Measurements from ENCODE around the gene ACTL10. TPM values are rescaled to one million over a fixed set of nuclear protein-coding genes. Genes with fewer than 3 reads are reported as not detected.

Gene ACTL10
- total and polyA plus RNA-seq, 2 of the 13 experiments (the other 11 are each of a cell fraction or from before 2014, with no cell fraction given) = not detected

DNA sequence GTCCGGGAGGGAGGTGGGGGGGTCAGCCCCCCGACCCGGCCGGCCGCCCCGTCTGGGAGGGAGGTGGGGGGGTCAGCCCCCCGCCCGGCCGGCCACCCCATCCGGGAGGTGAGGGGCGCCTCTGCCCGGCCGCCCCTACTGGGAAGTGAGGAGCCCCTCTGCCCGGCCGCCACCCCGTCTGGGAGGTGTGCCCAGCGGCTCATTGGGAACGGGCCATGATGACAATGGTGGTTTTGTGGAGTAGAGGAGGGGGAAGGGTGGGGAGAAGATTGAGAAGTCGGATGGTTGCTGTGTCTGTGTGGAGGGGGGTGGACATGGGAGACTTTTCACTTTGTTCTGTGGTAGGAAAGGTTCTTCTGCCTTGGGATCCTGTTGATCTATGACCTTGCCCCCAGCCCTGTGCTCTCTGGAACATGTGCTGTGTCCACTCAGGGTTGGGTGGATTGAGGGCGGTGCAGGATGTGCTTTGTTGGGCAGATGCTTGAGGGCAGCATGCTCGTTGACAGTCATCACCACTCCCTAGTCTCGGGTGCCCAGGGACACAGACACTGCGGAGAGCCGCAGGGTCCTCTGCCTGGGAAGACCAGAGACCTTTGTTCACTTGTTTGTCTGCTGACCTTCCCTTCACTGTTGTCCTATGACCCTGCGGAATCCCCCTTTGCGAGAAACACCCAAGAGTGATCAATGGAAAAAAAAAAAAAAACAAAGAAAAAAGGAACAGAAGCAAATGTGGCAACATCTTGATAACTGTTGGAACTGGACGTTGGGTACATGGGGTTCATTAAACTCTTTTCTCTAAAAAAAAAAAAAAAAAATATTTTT lies 35.1 kb downstream of the ACTL10 start (continued):
- TF ChIP-seq, protein P1, sequence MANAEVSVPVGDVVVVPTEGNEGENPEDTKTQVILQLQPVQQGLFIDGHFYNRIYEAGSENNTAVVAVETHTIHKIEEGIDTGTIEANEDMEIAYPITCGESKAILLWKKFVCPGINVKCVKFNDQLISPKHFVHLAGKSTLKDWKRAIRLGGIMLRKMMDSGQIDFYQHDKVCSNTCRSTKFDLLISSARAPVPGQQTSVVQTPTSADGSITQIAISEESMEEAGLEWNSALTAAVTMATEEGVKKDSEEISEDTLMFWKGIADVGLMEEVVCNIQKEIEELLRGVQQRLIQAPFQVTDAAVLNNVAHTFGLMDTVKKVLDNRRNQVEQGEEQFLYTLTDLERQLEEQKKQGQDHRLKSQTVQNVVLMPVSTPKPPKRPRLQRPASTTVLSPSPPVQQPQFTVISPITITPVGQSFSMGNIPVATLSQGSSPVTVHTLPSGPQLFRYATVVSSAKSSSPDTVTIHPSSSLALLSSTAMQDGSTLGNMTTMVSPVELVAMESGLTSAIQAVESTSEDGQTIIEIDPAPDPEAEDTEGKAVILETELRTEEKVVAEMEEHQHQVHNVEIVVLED (CRISPR knock-in tag; IDR thresholded peaks at IDR 0.05; ENCODE audit: borderline replicate concordance) = peak; percentile 58; the same call in 1 of the 2 replicates
- peak; percentile 70; the same call in 1 of the 2 replicates for TF ChIP-seq KDM5B (CRISPR knock-in tag; IDR thresholded peaks at IDR 0.05; ENCODE audit: borderline replicate concordance)
- TF ChIP-seq, protein P2, sequence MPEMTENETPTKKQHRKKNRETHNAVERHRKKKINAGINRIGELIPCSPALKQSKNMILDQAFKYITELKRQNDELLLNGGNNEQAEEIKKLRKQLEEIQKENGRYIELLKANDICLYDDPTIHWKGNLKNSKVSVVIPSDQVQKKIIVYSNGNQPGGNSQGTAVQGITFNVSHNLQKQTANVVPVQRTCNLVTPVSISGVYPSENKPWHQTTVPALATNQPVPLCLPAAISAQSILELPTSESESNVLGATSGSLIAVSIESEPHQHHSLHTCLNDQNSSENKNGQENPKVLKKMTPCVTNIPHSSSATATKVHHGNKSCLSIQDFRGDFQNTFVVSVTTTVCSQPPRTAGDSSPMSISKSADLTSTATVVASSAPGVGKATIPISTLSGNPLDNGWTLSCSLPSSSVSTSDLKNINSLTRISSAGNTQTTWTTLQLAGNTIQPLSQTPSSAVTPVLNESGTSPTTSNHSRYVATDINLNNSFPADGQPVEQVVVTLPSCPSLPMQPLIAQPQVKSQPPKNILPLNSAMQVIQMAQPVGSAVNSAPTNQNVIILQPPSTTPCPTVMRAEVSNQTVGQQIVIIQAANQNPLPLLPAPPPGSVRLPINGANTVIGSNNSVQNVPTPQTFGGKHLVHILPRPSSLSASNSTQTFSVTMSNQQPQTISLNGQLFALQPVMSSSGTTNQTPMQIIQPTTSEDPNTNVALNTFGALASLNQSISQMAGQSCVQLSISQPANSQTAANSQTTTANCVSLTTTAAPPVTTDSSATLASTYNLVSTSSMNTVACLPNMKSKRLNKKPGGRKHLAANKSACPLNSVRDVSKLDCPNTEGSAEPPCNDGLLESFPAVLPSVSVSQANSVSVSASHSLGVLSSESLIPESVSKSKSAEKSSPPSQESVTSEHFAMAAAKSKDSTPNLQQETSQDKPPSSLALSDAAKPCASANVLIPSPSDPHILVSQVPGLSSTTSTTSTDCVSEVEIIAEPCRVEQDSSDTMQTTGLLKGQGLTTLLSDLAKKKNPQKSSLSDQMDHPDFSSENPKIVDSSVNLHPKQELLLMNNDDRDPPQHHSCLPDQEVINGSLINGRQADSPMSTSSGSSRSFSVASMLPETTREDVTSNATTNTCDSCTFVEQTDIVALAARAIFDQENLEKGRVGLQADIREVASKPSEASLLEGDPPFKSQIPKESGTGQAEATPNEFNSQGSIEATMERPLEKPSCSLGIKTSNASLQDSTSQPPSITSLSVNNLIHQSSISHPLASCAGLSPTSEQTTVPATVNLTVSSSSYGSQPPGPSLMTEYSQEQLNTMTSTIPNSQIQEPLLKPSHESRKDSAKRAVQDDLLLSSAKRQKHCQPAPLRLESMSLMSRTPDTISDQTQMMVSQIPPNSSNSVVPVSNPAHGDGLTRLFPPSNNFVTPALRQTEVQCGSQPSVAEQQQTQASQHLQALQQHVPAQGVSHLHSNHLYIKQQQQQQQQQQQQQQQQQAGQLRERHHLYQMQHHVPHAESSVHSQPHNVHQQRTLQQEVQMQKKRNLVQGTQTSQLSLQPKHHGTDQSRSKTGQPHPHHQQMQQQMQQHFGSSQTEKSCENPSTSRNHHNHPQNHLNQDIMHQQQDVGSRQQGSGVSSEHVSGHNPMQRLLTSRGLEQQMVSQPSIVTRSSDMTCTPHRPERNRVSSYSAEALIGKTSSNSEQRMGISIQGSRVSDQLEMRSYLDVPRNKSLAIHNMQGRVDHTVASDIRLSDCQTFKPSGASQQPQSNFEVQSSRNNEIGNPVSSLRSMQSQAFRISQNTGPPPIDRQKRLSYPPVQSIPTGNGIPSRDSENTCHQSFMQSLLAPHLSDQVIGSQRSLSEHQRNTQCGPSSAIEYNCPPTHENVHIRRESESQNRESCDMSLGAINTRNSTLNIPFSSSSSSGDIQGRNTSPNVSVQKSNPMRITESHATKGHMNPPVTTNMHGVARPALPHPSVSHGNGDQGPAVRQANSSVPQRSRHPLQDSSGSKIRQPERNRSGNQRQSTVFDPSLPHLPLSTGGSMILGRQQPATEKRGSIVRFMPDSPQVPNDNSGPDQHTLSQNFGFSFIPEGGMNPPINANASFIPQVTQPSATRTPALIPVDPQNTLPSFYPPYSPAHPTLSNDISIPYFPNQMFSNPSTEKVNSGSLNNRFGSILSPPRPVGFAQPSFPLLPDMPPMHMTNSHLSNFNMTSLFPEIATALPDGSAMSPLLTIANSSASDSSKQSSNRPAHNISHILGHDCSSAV (CRISPR knock-in tag; IDR thresholded peaks at IDR 0.05; ENCODE audit: borderline replicate concordance) = no peak
- TF ChIP-seq, protein P3, sequence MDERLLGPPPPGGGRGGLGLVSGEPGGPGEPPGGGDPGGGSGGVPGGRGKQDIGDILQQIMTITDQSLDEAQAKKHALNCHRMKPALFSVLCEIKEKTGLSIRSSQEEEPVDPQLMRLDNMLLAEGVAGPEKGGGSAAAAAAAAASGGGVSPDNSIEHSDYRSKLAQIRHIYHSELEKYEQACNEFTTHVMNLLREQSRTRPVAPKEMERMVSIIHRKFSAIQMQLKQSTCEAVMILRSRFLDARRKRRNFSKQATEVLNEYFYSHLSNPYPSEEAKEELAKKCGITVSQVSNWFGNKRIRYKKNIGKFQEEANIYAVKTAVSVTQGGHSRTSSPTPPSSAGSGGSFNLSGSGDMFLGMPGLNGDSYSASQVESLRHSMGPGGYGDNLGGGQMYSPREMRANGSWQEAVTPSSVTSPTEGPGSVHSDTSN (CRISPR knock-in tag; IDR thresholded peaks at IDR 0.05) = 0 out of 2 replicates have a peak, but pooled peaks have one; percentile 10
- TF ChIP-seq, protein P4, sequence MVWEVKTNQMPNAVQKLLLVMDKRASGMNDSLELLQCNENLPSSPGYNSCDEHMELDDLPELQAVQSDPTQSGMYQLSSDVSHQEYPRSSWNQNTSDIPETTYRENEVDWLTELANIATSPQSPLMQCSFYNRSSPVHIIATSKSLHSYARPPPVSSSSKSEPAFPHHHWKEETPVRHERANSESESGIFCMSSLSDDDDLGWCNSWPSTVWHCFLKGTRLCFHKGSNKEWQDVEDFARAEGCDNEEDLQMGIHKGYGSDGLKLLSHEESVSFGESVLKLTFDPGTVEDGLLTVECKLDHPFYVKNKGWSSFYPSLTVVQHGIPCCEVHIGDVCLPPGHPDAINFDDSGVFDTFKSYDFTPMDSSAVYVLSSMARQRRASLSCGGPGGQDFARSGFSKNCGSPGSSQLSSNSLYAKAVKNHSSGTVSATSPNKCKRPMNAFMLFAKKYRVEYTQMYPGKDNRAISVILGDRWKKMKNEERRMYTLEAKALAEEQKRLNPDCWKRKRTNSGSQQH (CRISPR knock-in tag; IDR thresholded peaks at IDR 0.05; ENCODE audit: low read depth) = no peak
- no peak; the same call in 1 of the 2 replicates for TF ChIP-seq ZNF703 (CRISPR knock-in tag; IDR thresholded peaks at IDR 0.05; ENCODE audit: borderline replicate concordance)
- no peak for TF ChIP-seq KLF15 (CRISPR knock-in tag; IDR thresholded peaks at IDR 0.05; ENCODE audit: borderline replicate concordance)
- no peak; the same call in 1 of the 2 replicates for TF ChIP-seq ZNF558 (CRISPR knock-in tag; IDR thresholded peaks at IDR 0.05; ENCODE audit: borderline replicate concordance)
- TF ChIP-seq SAFB2 (CRISPR knock-in tag; IDR thresholded peaks at IDR 0.05; ENCODE audit: borderline replicate concordance, low read depth) = no peak
- peak; percentile 85 for TF ChIP-seq MIER2 (CRISPR knock-in tag; IDR thresholded peaks at IDR 0.05)
- TF ChIP-seq ESRRA (CRISPR knock-in tag; IDR thresholded peaks at IDR 0.05; ENCODE audit: low read depth) = peak; percentile 99
- TF ChIP-seq, protein P5, sequence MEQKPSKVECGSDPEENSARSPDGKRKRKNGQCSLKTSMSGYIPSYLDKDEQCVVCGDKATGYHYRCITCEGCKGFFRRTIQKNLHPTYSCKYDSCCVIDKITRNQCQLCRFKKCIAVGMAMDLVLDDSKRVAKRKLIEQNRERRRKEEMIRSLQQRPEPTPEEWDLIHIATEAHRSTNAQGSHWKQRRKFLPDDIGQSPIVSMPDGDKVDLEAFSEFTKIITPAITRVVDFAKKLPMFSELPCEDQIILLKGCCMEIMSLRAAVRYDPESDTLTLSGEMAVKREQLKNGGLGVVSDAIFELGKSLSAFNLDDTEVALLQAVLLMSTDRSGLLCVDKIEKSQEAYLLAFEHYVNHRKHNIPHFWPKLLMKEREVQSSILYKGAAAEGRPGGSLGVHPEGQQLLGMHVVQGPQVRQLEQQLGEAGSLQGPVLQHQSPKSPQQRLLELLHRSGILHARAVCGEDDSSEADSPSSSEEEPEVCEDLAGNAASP (CRISPR knock-in tag; IDR thresholded peaks at IDR 0.05; ENCODE audit: borderline replicate concordance) = peak; percentile 71; the same call in 1 of the 2 replicates
